ENCODE results near the gene TMED10.
A peak's percentile ranks its signal among the peaks of the same experiment; 100 is the strongest.

TMED10 gene

GRCh38 chr14:75139185-75139584 is 37.2 kb downstream of the TMED10 start:
- Mint-ChIP-seq H3K4me3 (no peak overlapping the region), H3K4me1 (peaks cover 9% of the 10 kb centered on the region), H3K27ac (peak overlapping the region in 1 of 3 experiments; percentile 8), H3K9me3 (no peaks in the 10 kb centered on the region), H3K36me3 (ENCODE audit: low read depth) (peaks cover 35% of the 10 kb centered on the region), H3K27me3 (ENCODE audit: low read depth) (no peaks in the 10 kb centered on the region)
- no peak for TF ChIP-seq CTCF (IDR thresholded peaks at IDR 0.05; ENCODE audit: unreplicated experiment in 3 of 3)

- no peaks in the 10 kb centered on the region for H3K9me3 Mint-ChIP-seq
- no peak overlapping the region for H3K4me3 Mint-ChIP-seq
- H3K36me3 Mint-ChIP-seq (ENCODE audit: low read depth) = peaks cover 39% of the 10 kb centered on the region
- H3K4me1 Mint-ChIP-seq = peaks cover 5% of the 10 kb centered on the region
- TF ChIP-seq CTCF (IDR thresholded peaks at IDR 0.05; ENCODE audit: unreplicated experiment in 3 of 3) = no peak
- H3K27ac Mint-ChIP-seq = peak overlapping the region in 2 of 3 experiments; percentile 25 to 26
- no peaks in the 10 kb centered on the region for H3K27me3 Mint-ChIP-seq (ENCODE audit: low read depth)
Observed at GRCh38 chr14:75138492-75138891, 37.9 kb downstream of the TMED10 start.

GRCh38 chr14:75134644-75135043 is 41.8 kb downstream of the TMED10 start:
- Mint-ChIP-seq H3K4me1 (no peaks in the 10 kb centered on the region), H3K36me3 (ENCODE audit: low read depth) (peaks cover 45% of the 10 kb centered on the region), H3K27me3 (ENCODE audit: low read depth) (no peaks in the 10 kb centered on the region), H3K9me3 (peaks cover 3% of the 10 kb centered on the region), H3K4me3 (no peak overlapping the region), H3K27ac (no peak overlapping the region)
- TF ChIP-seq CTCF (IDR thresholded peaks at IDR 0.05; ENCODE audit: unreplicated experiment in 3 of 3) = no peak

- Mint-ChIP-seq H3K4me1 (no peaks in the 10 kb centered on the region), H3K9me3 (peaks cover 3% of the 10 kb centered on the region), H3K27ac (no peak overlapping the region), H3K36me3 (ENCODE audit: low read depth) (peaks cover 45% of the 10 kb centered on the region), H3K27me3 (ENCODE audit: low read depth) (no peaks in the 10 kb centered on the region), H3K4me3 (no peak overlapping the region)
- no peak for TF ChIP-seq CTCF (IDR thresholded peaks at IDR 0.05; ENCODE audit: unreplicated experiment in 3 of 3)
Observed at GRCh38 chr14:75133597-75133996, 42.8 kb downstream of the TMED10 start.

GRCh38 chr14:75132382-75133086 is 43.9 kb downstream of the TMED10 start:
- peak; percentile 65 to 78 (median 69) for TF ChIP-seq CTCF (IDR thresholded peaks at IDR 0.05; ENCODE audit: unreplicated experiment in 3 of 3)
- Mint-ChIP-seq H3K27ac (peak overlapping the region in 1 of 3 experiments; percentile 13), H3K36me3 (ENCODE audit: low read depth) (peaks cover 40% of the 10 kb centered on the region), H3K4me1 (peaks cover 5% of the 10 kb centered on the region), H3K9me3 (peaks cover 3% of the 10 kb centered on the region), H3K4me3 (no peak overlapping the region), H3K27me3 (ENCODE audit: low read depth) (no peaks in the 10 kb centered on the region)

GRCh38 chr14:75128596-75128990 is 47.8 kb downstream of the TMED10 start:
- Mint-ChIP-seq H3K36me3 (ENCODE audit: low read depth) (peaks cover 17% of the 10 kb centered on the region), H3K4me3 (peak overlapping the region; percentile 57 to 70 (median 64)), H3K27ac (peak overlapping the region in 1 of 3 experiments; percentile 31), H3K27me3 (ENCODE audit: low read depth) (no peaks in the 10 kb centered on the region), H3K9me3 (peaks cover 3% of the 10 kb centered on the region), H3K4me1 (peaks cover 32% of the 10 kb centered on the region)
- TF ChIP-seq CTCF (IDR thresholded peaks at IDR 0.05; ENCODE audit: unreplicated experiment in 3 of 3) = no peak
